Islet of Langerhans (tissue), 1 donor: Measurements from ENCODE around the gene KCNIP4.

Experiments used
- FAIRE-seq: peaks from one replicate; lab custom pipeline; 2011; peaks lifted over from hg19 to GRCh38; lab: Jason Lieb, UNC

The KCNIP4 gene

DNA sequence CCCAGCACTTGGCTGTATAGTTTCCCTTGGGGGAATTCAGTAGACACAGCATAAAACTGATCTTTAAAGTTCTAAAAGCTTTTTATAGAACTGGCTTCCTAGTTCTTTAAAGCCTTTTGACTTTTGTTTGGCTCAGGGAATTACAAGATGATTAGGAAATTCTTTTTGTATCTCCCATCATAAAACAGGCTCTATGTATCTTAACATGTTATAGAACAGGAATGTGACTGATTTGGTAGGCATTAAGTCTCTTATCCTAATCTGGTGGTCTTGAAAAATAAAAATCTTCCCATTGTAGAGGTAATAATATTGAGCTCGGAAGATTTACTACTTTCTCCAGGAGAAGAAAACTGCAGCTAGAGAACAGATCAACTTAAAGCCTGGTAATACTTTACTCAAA lies 262.7 kb downstream of the KCNIP4 start:
- FAIRE-seq, result no peak

DNA sequence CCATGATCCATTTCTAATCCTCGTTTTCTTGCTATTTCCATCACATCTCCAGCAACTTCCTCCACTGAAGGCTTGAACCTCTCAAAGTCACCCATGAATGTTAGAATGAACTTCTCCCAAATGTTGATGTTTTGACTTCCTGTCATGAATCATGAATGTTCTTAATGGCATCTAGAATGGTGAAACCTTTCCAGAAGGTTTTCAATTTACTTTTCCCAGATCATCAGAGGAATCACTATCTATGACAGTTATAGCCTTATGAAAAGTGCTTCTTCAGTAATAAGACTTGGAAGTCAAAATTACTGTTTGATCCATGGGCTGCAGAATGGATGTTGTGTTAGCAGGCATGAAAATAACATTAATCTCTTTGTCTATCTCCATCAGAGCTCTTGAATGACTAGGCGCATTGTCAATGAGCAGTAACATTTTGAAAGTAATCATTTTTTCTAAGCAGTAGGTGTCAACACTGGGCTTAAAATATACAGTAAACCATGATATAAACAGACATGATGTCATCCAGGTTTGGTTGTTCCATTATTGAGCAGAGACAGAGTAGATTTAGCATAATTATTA lies 268.2 kb downstream of the KCNIP4 start:
- no peak for FAIRE-seq

DNA sequence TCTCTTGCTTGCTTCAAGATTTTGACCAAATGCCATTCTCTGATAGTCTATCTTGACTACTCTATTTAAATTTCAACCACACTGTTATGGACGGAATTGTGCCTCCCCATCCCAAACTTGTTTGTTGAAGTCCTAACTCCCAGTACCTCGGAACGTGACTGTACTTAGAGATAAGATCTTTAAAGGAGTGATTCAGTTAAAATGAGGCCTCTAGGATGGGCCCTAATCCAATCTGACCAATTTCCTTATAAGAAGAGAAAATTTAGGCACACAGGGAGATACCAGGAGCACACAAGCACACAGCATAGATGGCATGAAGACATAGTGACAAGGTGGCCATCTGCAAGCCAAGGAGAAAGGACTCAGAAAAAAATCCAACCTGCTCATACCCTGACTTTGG lies 269.9 kb downstream of the KCNIP4 start:
- FAIRE-seq, result no peak

DNA sequence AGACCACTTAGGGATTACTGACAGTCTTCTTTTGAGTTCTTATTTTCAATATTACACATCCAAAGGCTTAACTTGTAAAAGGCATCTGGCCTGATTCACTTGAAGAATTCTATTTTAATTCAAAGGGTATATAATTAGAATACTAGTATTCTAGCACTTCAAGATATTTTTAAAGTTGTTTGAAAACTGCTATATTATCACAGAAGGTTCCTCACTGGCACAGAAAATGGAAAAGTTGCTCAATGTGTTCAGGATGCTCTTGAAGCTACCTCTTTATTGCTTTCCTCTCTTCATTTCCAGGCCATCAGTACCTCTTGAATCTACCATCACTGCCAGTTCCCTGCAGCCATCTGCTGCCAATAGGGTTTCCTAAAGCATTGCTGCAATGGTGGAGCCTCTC lies 271.4 kb downstream of the KCNIP4 start:
- no peak for FAIRE-seq

DNA sequence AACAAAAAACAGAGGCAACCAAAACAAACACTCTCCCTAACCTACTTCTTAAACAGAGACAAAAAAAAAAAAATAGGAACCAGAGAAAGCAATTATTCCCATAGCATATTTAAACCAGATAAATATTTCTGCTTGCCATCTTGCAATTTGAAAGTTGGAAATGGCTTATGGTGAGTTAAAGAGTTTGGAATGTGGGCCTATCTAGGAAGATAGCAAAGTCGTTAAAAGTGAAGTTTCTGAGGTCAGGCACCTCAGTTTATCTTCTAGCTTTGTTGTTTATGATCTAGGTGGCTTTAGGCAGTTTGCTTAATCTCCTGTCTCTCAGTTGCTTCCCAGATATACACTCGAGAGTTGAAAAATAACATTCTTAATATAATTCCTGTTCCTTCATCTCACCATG lies 284.2 kb downstream of the KCNIP4 start:
- FAIRE-seq, result no peak

DNA sequence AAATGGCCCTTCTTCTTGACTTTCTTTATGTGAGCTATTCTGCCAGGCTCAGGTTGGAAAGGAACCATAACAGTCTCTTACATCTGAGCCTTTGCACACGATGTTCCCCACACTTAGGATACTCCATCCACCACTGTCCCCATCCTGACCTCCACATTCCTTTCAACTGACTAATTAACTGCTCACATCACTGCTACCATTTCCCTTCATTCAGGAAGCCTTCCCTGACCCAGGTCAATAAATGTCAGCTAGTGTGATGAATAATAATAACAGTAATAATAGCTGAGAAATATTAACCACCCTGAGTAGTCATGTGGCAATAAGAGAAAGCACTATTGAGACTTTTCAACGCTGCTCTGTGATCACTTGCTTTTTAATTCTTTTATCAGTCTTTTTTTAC lies 291.7 kb downstream of the KCNIP4 start:
- no peak for FAIRE-seq

DNA sequence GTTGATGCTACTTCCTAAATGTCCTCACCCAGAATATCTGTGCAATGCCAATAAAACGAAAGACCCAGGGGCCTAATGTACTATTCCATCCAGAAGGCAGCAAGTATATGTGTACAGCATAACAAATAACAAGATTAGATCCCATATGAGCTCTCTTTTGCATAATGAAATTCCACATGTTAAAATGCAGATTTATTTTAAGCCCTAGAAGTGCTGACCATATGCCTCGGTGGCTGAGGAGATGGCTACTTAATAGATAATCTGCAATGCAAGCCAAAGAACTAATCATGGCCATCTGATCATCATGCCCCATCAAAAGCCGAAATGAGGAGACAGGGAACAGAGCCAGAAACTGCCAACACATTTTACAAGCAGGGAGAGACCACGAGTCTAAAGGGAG lies 293.5 kb downstream of the KCNIP4 start:
- FAIRE-seq, result no peak

DNA sequence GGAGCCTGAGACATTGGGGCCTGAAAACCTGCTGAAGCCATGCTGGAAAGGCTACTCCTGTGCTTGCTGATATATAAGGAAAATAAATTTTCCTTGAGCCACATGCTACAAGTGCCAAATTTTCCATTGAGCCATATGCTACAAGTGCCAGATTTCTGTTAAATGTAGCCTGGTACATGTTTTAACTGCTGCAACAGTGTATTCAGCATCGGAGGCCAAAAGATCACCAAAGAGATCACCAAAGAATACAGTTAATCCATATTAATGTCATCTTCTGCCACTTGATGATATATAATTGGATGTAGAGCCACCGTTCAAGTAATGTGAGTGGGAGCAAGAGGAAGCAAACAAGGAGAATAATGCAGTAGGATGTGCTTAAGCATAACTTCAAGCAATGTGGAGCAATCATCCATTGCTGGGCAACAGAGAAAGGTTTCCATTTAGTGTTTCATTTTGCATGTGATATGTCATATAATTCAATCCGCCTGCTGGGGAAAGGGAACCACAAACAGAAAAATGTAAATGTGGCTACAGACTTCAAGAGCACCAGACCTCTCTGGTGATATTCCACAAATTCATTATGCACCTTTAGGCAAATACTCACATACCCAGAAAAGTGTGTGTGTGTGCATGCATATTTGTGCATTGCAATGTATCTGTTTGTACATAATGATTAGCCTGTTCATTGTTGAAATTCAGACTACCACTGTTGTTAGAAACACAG lies 295.9 kb downstream of the KCNIP4 start:
- peak; percentile 95 for FAIRE-seq

DNA sequence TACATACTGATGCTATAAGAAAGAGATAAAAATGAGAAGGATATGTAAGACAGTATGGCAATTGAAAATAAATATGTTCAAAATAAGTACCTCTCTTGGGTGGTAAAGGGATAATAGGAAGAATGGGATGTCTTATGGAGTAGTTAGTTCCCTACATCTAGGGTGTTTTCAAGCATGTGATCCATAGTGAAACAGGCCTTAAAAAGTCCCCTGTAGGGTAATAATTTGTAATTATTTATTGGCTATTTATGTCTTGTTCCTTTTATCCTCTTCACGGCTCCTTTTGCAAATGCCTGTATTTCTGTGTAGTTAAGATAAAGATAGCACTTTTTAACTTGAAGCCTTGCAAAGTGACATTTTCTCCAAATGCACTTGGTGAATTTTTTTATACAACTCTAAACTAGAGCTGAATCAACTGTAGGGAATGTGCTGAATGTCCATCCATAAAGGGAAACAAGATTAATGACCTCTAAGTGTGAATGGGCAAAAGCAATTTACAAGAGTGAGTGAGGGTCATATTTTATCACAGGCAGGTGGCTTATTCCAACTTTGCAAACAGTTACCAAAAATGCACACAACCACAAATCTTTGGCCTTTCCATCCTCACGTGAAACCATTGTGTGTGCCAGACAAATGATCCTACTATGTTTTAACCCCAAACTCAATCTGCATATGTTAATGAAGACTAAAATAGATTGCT lies 299.0 kb downstream of the KCNIP4 start:
- FAIRE-seq, result no peak

DNA sequence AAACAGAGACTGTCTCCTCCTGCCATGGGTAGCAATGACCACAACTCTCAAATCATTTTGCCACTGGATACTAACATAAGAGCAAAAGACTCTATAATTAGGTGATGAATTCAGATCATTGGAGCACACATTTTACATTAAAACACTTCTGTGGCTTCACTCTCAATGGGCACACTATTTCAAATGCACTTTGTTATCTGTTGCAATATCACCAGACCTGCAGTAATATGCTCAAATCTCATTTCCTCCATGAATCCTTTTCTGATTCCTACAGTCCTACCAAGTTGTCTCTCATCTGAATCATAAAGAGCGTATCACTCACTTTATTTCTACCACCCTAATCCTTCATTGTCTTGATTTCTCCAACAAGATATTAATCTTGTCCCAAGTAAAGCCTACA lies 302.8 kb downstream of the KCNIP4 start:
- no peak for FAIRE-seq

DNA sequence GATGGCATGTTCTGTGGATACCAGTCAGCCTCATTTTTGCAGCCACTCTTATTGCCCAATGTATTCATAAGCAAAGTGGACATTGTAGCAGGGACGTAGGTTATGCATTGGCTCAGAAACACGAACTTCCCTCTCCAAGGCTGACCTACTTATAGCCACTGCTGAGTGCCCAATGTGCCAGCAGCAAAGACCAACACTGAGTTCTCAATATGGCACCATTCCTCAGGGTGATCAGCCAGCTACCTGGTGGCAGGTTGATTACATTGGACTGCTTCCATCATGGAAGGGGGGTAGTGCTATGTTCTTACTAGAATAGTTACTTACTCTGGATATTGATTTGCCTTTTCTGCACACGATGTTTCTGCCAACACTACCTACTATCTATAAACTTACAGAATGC lies 306.9 kb downstream of the KCNIP4 start:
- FAIRE-seq, result no peak

DNA sequence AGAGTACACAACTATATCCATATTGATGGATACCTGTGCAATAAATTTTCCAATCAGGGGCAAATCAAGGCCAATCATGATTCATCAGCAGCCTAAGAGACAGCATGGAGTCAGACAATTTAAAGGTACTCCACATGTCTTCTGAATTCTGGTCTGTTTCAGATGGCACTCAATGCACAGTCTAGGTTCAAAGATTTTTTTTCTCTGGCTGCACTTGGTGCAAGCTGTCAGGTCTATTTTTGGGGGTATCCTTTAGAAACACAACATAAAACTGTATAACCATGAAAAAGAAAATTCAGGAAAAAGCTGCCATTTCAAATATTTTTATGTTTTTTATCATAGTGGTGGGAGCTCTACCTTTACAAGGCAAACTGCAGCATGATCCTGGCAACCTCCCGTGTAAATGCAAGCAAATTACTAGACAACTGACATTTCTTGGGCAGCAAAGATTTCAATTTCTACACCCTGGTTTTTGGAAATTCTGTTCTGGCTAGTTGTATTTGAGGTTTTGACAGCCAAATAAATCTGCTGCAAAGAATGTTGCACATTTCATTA lies 310.3 kb downstream of the KCNIP4 start:
- no peak for FAIRE-seq

DNA sequence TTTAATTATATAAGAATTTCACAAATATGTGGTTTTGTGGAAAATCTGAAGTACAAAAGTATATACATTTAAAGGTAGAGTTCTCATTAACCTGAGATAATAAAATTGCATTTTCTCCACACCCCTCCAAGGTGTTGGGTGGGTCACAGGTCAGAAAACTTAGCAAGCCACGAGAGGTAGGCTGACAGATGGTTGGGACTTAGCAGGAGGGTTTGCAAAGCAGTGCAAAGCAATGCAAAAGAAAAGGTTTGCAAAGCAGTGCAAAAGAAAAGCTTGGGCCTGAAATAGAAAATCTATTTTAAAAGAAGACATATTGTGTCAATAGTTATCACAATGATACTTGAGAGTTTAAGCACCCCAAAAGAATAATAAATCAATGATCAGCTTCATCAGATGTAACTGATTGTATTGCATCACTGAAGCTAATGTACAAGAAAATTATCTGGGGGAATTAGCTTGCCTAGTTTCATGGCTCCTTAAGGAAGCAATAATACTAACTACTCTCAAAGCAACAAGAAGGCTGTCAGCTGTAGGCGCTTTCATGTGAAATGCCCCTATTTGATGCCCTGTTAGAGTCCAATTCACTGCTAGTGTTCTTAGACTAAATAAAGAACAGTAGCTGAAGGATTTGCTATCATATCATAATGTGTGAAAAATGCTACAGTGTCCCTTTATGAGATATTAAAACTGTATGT lies 319.5 kb downstream of the KCNIP4 start:
- no peak for FAIRE-seq

DNA sequence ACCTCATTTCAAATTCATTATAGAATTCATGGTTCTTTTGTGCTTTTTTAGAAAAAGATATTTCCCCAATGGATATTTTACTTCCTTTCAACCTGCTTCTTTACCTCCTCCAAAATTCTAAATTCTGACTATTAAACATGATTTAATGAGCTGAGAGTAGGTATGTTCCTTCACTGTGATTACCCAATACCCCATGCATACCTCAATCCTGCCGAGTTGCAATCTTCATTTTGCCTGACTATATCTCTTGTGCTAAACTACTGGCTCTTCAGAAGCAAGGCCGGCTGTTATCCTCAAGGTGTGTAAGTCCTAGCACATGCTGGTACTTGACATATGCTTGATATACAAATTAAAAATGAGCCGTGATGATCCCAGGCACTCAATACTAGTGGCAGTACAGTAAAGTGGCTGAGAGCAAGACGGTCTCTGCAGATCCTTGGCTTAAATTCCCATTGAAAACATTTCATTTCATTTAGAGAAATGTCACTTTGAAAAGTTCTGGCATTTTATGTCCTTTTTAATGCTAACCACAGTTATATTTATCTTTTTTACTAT lies 320.4 kb downstream of the KCNIP4 start:
- FAIRE-seq, result no peak

DNA sequence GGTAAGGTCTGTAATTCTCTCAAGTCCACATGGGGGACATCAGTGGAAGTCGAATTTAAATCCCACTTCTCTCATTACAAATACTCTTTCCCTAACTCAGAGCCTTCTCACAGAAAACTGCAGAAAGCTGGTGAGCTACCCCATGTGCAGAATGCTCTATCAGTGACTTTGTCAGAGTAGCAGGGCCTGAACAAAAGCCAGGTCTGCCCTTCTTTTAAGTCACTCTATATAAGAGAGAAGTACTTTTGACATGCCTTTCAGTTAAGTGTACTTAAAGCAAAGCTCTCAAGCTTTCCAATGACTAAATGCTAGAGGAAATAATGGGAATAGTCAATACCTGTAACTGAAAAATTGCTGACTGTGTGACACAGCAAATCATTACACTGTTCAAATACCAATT lies 323.1 kb downstream of the KCNIP4 start:
- FAIRE-seq, result no peak

DNA sequence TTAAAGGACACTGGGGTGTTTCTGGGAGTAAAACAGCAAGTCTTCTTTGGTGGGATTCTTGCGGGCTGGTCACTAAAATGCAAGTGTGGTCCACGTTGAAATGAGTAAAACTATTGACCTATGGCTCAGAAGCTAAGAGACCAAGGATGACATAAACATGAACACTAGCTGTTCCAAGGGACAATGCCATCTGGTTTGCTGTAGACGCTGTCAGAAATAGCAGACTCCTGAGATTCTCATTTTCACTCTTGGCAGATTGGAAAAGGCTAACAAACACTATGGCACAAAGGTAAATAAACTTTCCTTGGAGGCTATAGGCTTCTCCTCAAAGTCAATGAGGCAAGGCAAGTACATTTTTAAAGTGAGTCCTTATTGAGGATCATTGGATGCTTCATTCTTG lies 343.6 kb downstream of the KCNIP4 start:
- FAIRE-seq, result no peak

DNA sequence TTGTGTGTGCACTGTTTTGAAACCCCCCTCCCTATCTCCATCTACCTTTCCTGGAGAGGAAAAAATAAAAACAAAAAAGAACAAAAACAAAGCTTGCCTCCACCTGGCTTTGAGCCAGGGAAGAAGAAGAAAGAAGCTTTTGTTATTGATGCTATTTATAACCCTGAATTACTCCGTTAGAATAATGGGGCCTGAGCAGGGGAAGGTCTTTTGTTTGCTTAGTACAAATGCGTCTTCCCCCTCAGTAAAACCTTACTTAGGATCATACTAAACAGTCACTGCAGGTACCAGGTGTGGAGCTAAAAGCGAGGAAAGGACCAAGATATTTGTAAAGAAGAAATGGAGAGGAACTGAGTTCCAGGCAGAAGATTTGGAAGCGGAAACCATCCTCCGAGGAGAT lies 352.1 kb downstream of the KCNIP4 start:
- FAIRE-seq, result no peak

DNA sequence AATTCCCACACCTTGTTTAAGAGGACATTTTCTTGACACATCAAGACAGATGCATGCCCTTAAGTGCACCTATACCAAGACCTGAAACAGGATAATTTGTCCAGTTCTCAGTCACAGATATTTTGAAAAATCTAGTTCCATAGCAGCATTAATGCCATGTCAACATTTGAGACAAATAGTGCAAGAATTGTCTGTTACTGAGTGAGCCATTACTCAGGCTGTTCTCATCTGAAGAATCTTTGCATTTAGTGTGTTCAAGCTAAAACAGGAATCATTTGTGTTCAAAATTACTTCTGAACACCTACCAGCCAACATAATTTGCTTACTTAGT lies 354.9 kb downstream of the KCNIP4 start:
- no peak for FAIRE-seq

DNA sequence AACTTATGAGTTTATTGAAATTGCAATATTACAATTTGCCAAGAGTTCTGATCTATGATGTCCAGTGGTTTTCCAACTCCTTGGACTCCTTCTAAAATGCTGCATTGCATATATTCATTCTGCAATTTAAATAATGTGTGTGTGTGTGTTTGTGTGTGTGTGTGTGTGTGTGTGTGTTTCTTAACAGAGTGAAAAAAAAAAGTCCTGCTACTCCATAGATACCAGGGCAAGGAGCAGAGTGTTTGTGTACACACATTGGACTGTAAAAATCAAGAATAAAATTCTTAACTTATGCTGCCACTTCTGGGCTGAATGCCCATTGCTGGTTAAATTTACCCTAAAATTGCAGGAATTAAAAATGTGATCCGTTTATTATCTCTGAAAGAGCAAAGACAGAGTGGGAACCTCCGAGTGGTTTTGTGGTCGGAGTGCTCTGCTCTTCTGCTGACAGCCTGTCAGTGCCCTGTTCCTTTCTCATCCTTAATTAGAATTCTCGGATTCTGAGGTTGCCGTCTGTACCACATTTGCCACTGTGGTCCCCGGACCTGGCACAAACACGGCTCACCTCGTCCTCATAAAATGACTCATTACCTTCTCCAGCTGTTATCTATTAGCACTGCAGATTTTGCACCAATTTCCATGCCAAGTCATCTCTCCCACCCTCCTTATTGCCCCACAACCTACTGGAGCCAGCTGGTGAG lies 355.5 kb downstream of the KCNIP4 start:
- no peak for FAIRE-seq

DNA sequence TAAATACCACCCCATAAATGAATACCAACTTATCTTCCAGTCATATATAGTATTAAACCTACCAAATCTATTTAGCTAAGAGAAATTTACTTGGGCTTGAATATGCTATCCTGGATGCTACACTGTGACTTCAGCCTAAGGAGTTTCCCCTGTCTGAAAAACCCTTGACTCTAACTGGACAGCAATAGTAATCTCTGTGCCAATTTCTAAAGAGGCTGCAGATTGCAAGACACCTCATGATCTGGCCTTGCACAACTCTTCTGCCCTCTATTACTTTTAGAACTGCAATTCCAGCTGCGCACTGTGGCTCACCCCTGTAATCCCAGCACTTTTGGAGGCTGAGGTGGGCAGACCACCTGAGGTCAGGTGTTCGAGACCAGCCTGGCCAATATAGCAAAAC lies 371.5 kb downstream of the KCNIP4 start:
- no peak for FAIRE-seq

DNA sequence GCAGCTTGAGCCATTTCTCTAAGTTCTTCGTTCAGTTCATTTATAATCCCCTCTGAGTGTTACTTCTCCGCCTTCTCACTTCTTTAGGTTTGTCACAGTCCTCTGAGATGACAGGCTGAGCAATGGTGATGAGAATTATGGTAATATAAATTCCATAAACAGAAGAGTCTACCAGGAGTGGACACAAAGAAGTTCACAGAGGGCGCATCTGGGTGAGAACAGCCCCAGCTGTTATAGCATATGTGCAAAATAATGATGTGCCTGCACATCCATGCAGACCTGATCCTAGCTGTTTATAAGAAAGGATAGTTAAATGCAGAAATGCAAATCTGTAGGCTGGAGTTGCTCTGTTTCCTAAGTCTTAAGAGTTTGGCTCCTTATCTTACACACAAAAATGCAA lies 377.5 kb downstream of the KCNIP4 start:
- no peak for FAIRE-seq

DNA sequence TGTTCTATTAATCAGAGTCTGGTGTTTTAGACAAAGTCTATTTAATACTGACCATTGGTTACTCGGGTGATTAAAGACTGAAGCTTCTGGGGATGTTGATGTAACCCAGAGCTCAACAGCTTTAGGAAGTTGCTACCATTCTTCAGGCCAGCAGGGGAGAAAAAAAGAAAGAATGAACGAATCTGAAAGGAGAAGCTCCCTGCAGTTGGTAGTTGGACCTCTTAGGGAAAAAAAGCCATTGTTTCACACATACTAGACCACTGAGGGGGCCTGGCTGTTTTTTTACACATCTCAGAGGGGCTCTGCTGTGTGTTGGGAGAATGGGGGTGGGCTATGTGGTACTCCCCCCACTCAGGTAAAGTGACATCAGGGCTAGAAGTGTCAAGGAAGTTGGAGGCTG lies 378.9 kb downstream of the KCNIP4 start:
- no peak for FAIRE-seq
